K562 (cell line): ENCODE data around the gene AREL1. TPM values are rescaled to one million over a fixed set of nuclear protein-coding genes. Genes with fewer than 3 reads are reported as not detected.

ENCODE experiments used
- ARID4B ChIP-seq: sonication (generic); formaldehyde crosslinking; IDR thresholded peaks from 2 replicates; pipeline ENCODE4 v1.8.0; 2022; ENCODE audit warnings: mild to moderate bottlenecking, missing genetic modification reagents
- BRD4 ChIP-seq: fragments of 200-600 bp; sonication (generic); IDR thresholded peaks from 2 replicates; pipeline ENCODE4 v1.6.1; 2017; ENCODE audit warnings: inconsistent platforms
- CBFB ChIP-seq: sonication (generic); formaldehyde crosslinking; IDR thresholded peaks from 2 replicates; pipeline ENCODE4 v1.4.0; 2020; ENCODE audit warnings: mild to moderate bottlenecking, missing genetic modification reagents
- E2F4 ChIP-seq: sonication (generic); formaldehyde crosslinking; IDR thresholded peaks from 2 replicates; pipeline ENCODE4 v1.8.0; 2022; ENCODE audit warnings: mild to moderate bottlenecking, low read depth, missing genetic modification reagents
- MXI1 ChIP-seq: IDR thresholded peaks from 2 replicates; pipeline ENCODE4 v1.6.1; 2011; ENCODE audit warnings: low read depth, mild to moderate bottlenecking, improper control_type of control experiment, low read length
- NFXL1 ChIP-seq: fragments of 450-650 bp; formaldehyde crosslinking; IDR thresholded peaks from 2 replicates; pipeline ENCODE4 v1.4.0; 2021; ENCODE audit warnings: mild to moderate bottlenecking
- NR2C2 ChIP-seq, 2 experiments: fragments of 200-800 bp in 1 of 2; sonication (Bioruptor generic) in 1 of 2; sonication (generic) in 1 of 2; formaldehyde crosslinking in 1 of 2; IDR thresholded peaks; 2 replicates each; pipeline versions ENCODE4 v1.6.1 to v1.8.0; 2016 to 2022; ENCODE audit warnings: mild to moderate bottlenecking in 1 of 2, missing compliant biosample characterization in 1 of 2, missing genetic modification characterization in 1 of 2, missing genetic modification reagents in 1 of 2
- PPARD ChIP-seq: fragments of 250-450 bp; sonication (Bioruptor Pico); IDR thresholded peaks from 2 replicates; pipeline ENCODE4 v1.8.0; 2022; ENCODE audit warnings: inconsistent platforms, mild to moderate bottlenecking, moderate library complexity
- RHOXF2B ChIP-seq: fragments of 250-450 bp; sonication (Bioruptor Pico); conservative IDR thresholded peaks from 2 replicates; pipeline ENCODE4 v1.5.1; 2021
- TAF7 ChIP-seq: fragments of 450-650 bp; IDR thresholded peaks from 2 replicates; pipeline ENCODE4 v1.6.1; 2016; ENCODE audit warnings: missing genetic modification characterization, missing compliant biosample characterization
- TBL1XR1 ChIP-seq, 2 experiments: IDR thresholded peaks; 2 replicates each; pipeline ENCODE4 v1.6.1; 2012; ENCODE audit warnings: improper control_type of control experiment in 2 of 2, low read length in 2 of 2, mild to moderate bottlenecking in 1 of 2
- TCF7 ChIP-seq: sonication (generic); IDR thresholded peaks from 2 replicates; pipeline ENCODE4 v1.6.1; 2016; ENCODE audit warnings: antibody characterized with exemption, borderline replicate concordance
- WHSC1 ChIP-seq: IDR thresholded peaks from one replicate; pipeline ENCODE4 v1.6.1; 2012; ENCODE audit warnings: low read length, control low read depth, inconsistent platforms
- YY1 ChIP-seq, 3 experiments: IDR thresholded peaks; 2 replicates each; pipeline ENCODE4 v1.6.1; 2011; ENCODE audit warnings: low read length in 2 of 3, mild to moderate bottlenecking in 2 of 3, moderate library complexity in 2 of 3, borderline replicate concordance in 1 of 3, control low read depth in 1 of 3, low read depth in 1 of 3; ENCODE audit not compliant: insufficient read depth in 3 of 3, insufficient replicate concordance in 2 of 3, control insufficient read depth in 1 of 3, insufficient read length in 1 of 3; ENCODE audit errors: extremely low read depth in 1 of 3
- ZFP30 ChIP-seq: fragments of 250-450 bp; sonication (Bioruptor Pico); IDR thresholded peaks from 2 replicates; pipeline ENCODE4 v1.8.0; 2022; ENCODE audit warnings: moderate library complexity, mild to moderate bottlenecking, inconsistent platforms, borderline replicate concordance
- ZMIZ1 ChIP-seq, 2 experiments: fragments of 150-350 bp in 1 of 2; IDR thresholded peaks; 2 replicates each; pipeline ENCODE4 v1.6.1; 2012 to 2016; ENCODE audit warnings: low read depth in 2 of 2, low read length in 2 of 2, mild to moderate bottlenecking in 1 of 2, moderate library complexity in 1 of 2
- ZNF444 ChIP-seq: fragments of 250-450 bp; sonication (Bioruptor Pico); IDR thresholded peaks from 2 replicates; pipeline ENCODE4 v1.4.0; 2020; ENCODE audit warnings: mild to moderate bottlenecking, moderate library complexity
- ZSCAN29 ChIP-seq: fragments of 450-650 bp; IDR thresholded peaks from 2 replicates; pipeline ENCODE4 v1.6.1; 2017
- polyA plus RNA-seq, 8 experiments: library from polyadenylated mRNA; depleted of rRNA in 4 of 8; stranded (reverse) in 5 of 8; unstranded in 3 of 8; fragments of >200 nt; fragmentation: Nextera tagmentation in 2 of 8; fragmentation: Illumina TruSeq in 1 of 8; extraction: Ambion mirVana in 2 of 8; extraction: Trizol in 1 of 8; gene quantifications; 2 replicates each; pipeline versions ENCODE4 v1.2.1 to v1.2.3, GENCODE V29; 2011 to 2014; ENCODE audit warnings: inconsistent platforms in 1 of 8, missing spikeins in 1 of 8
- total RNA-seq, 7 experiments: library from RNA; depleted of rRNA in 6 of 7; stranded (reverse); fragments of >200 nt in 6 of 7; fragmentation: Illumina TruSeq in 2 of 7; extraction: Trizol in 2 of 7; gene quantifications; 2 replicates each; pipeline versions ENCODE4 v1.2.1 to v1.2.3, GENCODE V29; 2011 to 2021; ENCODE audit warnings: low replicate concordance in 1 of 7

Gene AREL1
- total and polyA plus RNA-seq, 9 of the 15 experiments (the other 6 are each of a cell fraction or from before 2014, with no cell fraction given), result 6.0 to 24.8 (median 16.6) TPM

- TF ChIP-seq RHOXF2B (CRISPR knock-in tag), result no peak
- no peak for TF ChIP-seq PPARD (CRISPR knock-in tag)
- TF ChIP-seq ZFP30 (CRISPR knock-in tag), result no peak
- no peak for TF ChIP-seq TAF7 (tag)
- TF ChIP-seq YY1 (IDR thresholded peaks at IDR 0.05; ENCODE audit: borderline replicate concordance in 1 of 3, control insufficient read depth in 1 of 3, extremely low read depth in 1 of 3, insufficient read depth in 3 of 3, insufficient read length in 1 of 3, insufficient replicate concordance in 2 of 3, low read depth in 1 of 3, low read length in 2 of 3), result peak in 1 of 3 experiments; percentile 24
- no peak for TF ChIP-seq E2F4 (CRISPR knock-in tag)
- no peak for TF ChIP-seq ZMIZ1 (IDR thresholded peaks at IDR 0.05; ENCODE audit: low read depth in 2 of 2, low read length in 2 of 2)
- TF ChIP-seq TBL1XR1 (IDR thresholded peaks at IDR 0.05; ENCODE audit: low read length in 2 of 2), result peak in 1 of 2 experiments; percentile 89; a peak in 2 of 4 replicates
- TF ChIP-seq BRD4, result no peak
- no peak for TF ChIP-seq WHSC1
- no peak for TF ChIP-seq CBFB (CRISPR knock-in tag)
- TF ChIP-seq ZSCAN29, result no peak
- TF ChIP-seq ARID4B (CRISPR knock-in tag), result peak; percentile 59
- TF ChIP-seq ZNF444 (CRISPR knock-in tag), result no peak
- peak; percentile 46; the same call in 1 of the 2 replicates for TF ChIP-seq MXI1
- TF ChIP-seq TCF7, result no peak
- peak; percentile 96 for TF ChIP-seq NR2C2 (CRISPR knock-in tag; IDR thresholded peaks at IDR 0.05)
- peak; percentile 99 for TF ChIP-seq NR2C2 (tag; IDR thresholded peaks at IDR 0.05)
- no peak for TF ChIP-seq NFXL1
Measured at GRCh38 chr14:74712499-74713394, at the start of gene AREL1, which contains the start of gene FCF1 (continued).
